DND-41 (cell line): ENCODE data around the gene ZC3H7A.

Experiments used
- EZH2 ChIP-seq: IDR thresholded peaks from 3 replicates; pipeline ENCODE4 v1.6.1; 2012; ENCODE audit warnings: borderline replicate concordance, low read depth, mild to moderate bottlenecking, moderate library complexity, low read length, inconsistent platforms; ENCODE audit not compliant: severe bottlenecking
- TF ChIP-seq, protein P1 (sequence below): IDR thresholded peaks from 2 replicates; pipeline ENCODE4 v1.5.1; 2012; ENCODE audit warnings: borderline replicate concordance, low read length, moderate library complexity, mild to moderate bottlenecking; ENCODE audit not compliant: poor library complexity, severe bottlenecking; ENCODE audit errors: extremely low read depth

GRCh38 chr16:11734653-11735043 lies 62.4 kb downstream of the ZC3H7A start:
- TF ChIP-seq, protein P1, sequence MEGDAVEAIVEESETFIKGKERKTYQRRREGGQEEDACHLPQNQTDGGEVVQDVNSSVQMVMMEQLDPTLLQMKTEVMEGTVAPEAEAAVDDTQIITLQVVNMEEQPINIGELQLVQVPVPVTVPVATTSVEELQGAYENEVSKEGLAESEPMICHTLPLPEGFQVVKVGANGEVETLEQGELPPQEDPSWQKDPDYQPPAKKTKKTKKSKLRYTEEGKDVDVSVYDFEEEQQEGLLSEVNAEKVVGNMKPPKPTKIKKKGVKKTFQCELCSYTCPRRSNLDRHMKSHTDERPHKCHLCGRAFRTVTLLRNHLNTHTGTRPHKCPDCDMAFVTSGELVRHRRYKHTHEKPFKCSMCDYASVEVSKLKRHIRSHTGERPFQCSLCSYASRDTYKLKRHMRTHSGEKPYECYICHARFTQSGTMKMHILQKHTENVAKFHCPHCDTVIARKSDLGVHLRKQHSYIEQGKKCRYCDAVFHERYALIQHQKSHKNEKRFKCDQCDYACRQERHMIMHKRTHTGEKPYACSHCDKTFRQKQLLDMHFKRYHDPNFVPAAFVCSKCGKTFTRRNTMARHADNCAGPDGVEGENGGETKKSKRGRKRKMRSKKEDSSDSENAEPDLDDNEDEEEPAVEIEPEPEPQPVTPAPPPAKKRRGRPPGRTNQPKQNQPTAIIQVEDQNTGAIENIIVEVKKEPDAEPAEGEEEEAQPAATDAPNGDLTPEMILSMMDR: no peak
- no peak for TF ChIP-seq EZH2
